ENCODE data around the gene BCAS3. TPM values are rescaled to one million over a fixed set of nuclear protein-coding genes. Genes with fewer than 3 reads are reported as not detected.

BCAS3 gene
- total RNA-seq, 1 experiment from 2014 or later: 8.0 TPM

DNA sequence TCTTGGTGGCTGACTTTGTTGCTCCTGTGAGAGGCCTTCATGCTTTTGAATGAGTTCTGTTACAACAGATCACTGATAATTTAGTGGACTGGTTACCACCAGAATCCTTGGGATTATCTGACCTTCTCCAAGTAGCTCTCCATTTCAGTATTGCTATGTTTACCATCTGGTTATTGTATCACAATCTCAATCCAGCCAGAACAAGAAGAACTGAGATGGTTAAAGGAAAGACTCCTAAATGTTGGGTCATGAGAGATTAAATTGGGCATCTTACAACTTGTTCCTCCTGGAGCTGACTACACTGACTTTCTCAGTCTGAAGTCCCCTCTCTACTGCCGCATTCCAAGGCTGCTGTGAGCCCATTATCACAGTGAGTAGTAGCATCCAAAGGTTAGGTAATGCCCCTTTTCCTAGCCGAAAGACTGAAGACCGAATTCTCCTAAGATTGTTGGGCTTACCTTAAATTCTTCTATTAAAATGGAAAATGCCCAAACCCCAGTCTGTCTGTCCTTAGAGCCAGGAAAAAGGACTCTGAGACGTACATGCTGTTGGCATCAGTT, 540.3 kb downstream of the BCAS3 start:
- no peak for DNase-seq (ENCODE audit: low read depth)

- DNase-seq (ENCODE audit: low read depth): peak; percentile 66
Observed at GRCh38 chr17:61218438-61218837, 540.8 kb downstream of the BCAS3 start.

DNA sequence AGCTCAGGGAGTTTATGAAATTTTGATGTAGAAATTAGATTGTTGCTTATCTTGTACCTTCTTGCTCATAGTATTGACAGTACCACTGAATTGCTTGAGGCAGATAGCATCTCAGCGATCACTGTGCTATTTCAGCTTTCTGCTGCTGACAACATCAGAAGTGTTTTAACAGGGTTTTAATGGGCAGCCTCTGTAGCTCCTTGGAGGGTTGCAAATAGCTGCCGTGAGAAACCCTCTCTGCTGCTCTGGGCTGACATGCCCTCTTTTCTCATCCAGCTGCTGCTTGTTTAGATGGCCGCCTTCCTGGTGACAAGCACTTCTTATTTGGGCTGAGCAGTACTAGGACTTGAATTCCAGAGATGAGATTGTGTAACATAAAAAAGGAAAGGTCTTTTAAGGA, 541.8 kb downstream of the BCAS3 start:
- no peak for DNase-seq (ENCODE audit: low read depth)

DNA sequence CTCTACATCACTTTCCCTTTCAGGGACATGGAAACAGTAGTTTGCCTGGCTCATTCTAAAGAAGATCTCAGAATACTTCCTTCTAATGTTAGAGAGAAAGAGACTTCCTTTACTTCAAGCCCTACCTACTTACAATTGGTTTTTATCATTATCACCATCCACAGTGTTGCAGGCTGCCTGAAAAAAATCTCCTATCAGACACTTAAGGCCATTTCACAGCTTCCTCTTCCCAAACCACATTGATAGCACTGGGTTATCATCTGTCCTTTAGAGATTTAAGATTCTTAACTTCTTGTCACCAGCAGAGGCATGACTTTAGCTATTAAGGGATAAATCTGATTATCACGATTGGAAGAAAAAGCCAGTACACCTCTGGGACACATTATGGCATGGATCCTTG, 543.5 kb downstream of the BCAS3 start:
- DNase-seq (ENCODE audit: low read depth): no peak

GRCh38 chr17:61221597-61222471, 544.2 kb downstream of the BCAS3 start:
- no peak for DNase-seq (ENCODE audit: low read depth)

- DNase-seq (ENCODE audit: low read depth): no peak
Observed at GRCh38 chr17:61223725-61224124, 546.1 kb downstream of the BCAS3 start.

- DNase-seq (ENCODE audit: low read depth): no peak
Observed at GRCh38 chr17:61225178-61225882, 547.7 kb downstream of the BCAS3 start.

GRCh38 chr17:61227866-61228265, 550.2 kb downstream of the BCAS3 start:
- no peak for DNase-seq (ENCODE audit: low read depth)

- no peak for DNase-seq (ENCODE audit: low read depth)
Observed at GRCh38 chr17:61230461-61230860, 552.8 kb downstream of the BCAS3 start.

DNA sequence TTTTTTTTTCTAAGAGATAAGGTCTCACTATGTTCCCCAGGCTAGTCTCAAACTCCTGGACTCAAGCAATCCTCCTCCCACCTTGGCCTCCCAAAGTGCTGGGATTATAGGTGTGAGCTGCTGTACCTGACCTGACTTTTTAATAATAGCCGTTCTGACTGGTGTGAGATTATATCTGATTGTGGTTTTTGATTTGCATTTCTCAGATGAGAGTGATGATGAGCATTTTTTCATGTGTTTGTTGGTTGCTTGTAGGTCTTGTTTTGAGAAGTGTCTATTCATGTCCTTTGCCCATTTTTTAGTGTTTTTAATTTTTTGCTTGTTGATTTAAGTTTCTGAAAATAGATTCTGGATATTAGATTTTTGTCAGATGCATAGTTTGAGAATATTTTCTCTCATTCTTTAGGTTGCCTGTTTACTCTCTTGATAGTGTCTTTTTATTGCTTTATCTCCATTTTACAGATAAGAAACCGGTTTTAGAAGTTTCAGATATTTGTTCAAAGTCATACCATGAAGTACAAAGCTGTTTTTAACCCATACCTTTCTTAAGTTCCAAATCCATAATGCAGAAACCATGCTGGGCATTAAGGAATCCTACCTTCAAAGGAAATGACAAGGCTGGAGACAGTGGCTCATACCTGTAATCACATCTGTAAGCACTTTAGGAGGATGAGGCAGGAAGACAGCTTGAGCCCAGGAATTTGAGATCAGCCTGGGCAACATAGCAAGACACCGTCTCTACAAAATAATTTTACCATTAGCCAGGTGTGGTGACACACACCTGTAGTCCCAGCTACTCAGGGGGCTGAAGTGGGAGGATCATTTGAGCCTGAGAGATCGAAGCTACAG, 553.5 kb downstream of the BCAS3 start:
- DNase-seq (ENCODE audit: low read depth): no peak

DNA sequence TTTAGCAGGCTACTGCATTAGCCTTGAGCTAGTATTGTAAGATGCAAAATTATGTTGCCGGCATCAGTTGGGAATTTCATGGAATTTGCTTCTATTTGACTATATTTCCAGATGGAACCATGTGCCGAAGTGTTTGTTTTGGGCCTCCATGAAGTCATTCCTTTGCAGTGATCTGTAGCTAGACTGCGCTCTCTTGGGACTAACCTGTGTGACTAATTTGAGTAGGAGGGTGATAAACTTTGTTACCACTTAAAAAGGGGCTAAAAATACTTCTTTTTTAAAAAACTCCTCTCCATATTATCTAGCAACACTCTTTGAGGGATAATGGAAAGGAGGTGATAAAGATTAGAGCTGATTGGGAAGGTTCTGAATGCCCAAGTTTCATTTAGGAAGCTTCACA, 555.2 kb downstream of the BCAS3 start:
- no peak for DNase-seq (ENCODE audit: low read depth)

- no peak for DNase-seq (ENCODE audit: low read depth)
Observed at GRCh38 chr17:61233991-61234750, 556.5 kb downstream of the BCAS3 start.

GRCh38 chr17:61235001-61235826, 557.6 kb downstream of the BCAS3 start:
- DNase-seq (ENCODE audit: low read depth): no peak

GRCh38 chr17:61235827-61236197, 558.2 kb downstream of the BCAS3 start:
- DNase-seq (ENCODE audit: low read depth): no peak

GRCh38 chr17:61237275-61237674, 559.6 kb downstream of the BCAS3 start:
- DNase-seq (ENCODE audit: low read depth): no peak

DNA sequence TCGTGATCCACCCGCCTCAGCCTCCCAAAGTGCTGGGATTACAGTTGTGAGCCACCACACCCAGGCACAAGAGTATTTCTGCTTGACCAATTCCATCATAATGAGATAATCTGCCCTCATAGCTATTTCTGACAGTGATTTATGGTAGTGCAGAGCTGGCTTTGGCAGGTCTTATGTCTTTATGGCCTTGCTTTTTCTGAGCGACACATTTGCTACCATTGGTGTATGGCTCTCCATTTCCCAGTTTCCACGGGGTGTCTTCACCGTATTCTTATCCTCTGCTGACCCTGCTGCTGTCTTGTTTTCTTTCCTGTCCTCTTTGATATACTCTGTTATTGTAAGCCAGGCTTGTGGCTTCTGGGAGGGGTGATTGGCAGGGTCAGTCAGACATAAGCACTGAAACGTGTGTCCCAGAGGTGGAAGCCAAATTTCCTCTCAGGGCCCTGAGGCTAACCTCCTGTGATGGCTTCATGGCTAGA, 560.8 kb downstream of the BCAS3 start:
- DNase-seq (ENCODE audit: low read depth): no peak

GRCh38 chr17:61239327-61239726, 561.7 kb downstream of the BCAS3 start:
- DNase-seq (ENCODE audit: low read depth): no peak

GRCh38 chr17:61239953-61240352, 562.3 kb downstream of the BCAS3 start:
- no peak for DNase-seq (ENCODE audit: low read depth)

- DNase-seq (ENCODE audit: low read depth): no peak
Observed at GRCh38 chr17:61240851-61241468, 563.3 kb downstream of the BCAS3 start.

All from HT1080 (cell line).